ENCODE measurements around the gene GABRE. TPM values are rescaled to one million over a fixed set of nuclear protein-coding genes. Genes with fewer than 3 reads are reported as not detected.

The GABRE gene
- polyA plus RNA-seq, 1 donor from 2014 or later = 0.10 TPM

DNA sequence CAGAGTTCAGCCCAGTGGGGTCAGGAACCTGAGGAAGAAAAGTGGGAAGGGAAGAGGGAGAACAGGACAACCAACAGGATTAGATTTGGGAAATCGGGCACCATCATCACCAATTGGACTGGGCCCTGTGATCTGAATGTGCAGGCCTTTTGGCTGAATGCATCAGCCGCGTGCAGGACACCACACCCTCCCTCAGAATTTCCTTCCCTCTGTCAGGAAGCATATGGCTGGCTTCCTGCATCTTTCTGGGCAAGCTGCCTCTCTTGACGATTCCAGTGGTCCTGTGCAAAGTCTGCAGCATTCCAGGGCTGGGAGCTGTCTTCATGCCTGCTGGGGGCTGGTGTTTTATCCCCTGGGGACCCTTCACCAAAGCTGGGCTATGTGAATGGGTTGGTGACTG, 45.4 kb downstream of the GABRE start:
- Histone ChIP-seq H3K4me3 (ENCODE audit: low read length) (no peak overlapping the region), H3K79me2 (replicated peaks; ENCODE audit: insufficient read depth, low read length) (no peaks in the 10 kb centered on the region), H3K9ac (ENCODE audit: low read length) (no peak overlapping the region), H3K9me3 (ENCODE audit: low read length) (no peaks in the 10 kb centered on the region), H3K27ac (ENCODE audit: low read length) (no peak overlapping the region), H3K27me3 (ENCODE audit: insufficient read depth, low read depth, low read length) (no peaks in the 10 kb centered on the region), H2AFZ (ENCODE audit: low read depth, low read length) (no peak overlapping the region), H3K4me2 (ENCODE audit: low read length) (no peak overlapping the region), H4K20me1 (ENCODE audit: insufficient read depth) (no peaks in the 10 kb centered on the region), H3F3A (ENCODE audit: insufficient read depth, low read length, poor library complexity, severe bottlenecking) (no peaks in the 10 kb centered on the region), H3K9me2 (ENCODE audit: insufficient read depth, low read length) (no peaks in the 10 kb centered on the region), H3K36me3 (ENCODE audit: insufficient read depth, low read length) (no peaks in the 10 kb centered on the region)
- no peak for TF ChIP-seq POLR2AphosphoS5 (IDR thresholded peaks at IDR 0.05)
- TF ChIP-seq RAD21 (conservative IDR thresholded peaks at IDR 0.05) = no peak
- TF ChIP-seq, protein P1, sequence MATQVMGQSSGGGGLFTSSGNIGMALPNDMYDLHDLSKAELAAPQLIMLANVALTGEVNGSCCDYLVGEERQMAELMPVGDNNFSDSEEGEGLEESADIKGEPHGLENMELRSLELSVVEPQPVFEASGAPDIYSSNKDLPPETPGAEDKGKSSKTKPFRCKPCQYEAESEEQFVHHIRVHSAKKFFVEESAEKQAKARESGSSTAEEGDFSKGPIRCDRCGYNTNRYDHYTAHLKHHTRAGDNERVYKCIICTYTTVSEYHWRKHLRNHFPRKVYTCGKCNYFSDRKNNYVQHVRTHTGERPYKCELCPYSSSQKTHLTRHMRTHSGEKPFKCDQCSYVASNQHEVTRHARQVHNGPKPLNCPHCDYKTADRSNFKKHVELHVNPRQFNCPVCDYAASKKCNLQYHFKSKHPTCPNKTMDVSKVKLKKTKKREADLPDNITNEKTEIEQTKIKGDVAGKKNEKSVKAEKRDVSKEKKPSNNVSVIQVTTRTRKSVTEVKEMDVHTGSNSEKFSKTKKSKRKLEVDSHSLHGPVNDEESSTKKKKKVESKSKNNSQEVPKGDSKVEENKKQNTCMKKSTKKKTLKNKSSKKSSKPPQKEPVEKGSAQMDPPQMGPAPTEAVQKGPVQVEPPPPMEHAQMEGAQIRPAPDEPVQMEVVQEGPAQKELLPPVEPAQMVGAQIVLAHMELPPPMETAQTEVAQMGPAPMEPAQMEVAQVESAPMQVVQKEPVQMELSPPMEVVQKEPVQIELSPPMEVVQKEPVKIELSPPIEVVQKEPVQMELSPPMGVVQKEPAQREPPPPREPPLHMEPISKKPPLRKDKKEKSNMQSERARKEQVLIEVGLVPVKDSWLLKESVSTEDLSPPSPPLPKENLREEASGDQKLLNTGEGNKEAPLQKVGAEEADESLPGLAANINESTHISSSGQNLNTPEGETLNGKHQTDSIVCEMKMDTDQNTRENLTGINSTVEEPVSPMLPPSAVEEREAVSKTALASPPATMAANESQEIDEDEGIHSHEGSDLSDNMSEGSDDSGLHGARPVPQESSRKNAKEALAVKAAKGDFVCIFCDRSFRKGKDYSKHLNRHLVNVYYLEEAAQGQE (IDR thresholded peaks at IDR 0.05; ENCODE audit: borderline replicate concordance) = no peak
- no peak for TF ChIP-seq TAF1 (IDR thresholded peaks at IDR 0.05; ENCODE audit: low read depth)
- TF ChIP-seq EZH2 (IDR thresholded peaks at IDR 0.05; ENCODE audit: borderline replicate concordance, insufficient read depth, low read length, poor library complexity, severe bottlenecking) = no peak
- TF ChIP-seq MXI1 (conservative IDR thresholded peaks at IDR 0.05; ENCODE audit: poor library complexity, severe bottlenecking) = no peak
- TF ChIP-seq SMC3 (conservative IDR thresholded peaks at IDR 0.05; ENCODE audit: poor library complexity) = no peak
- TF ChIP-seq, protein P2, sequence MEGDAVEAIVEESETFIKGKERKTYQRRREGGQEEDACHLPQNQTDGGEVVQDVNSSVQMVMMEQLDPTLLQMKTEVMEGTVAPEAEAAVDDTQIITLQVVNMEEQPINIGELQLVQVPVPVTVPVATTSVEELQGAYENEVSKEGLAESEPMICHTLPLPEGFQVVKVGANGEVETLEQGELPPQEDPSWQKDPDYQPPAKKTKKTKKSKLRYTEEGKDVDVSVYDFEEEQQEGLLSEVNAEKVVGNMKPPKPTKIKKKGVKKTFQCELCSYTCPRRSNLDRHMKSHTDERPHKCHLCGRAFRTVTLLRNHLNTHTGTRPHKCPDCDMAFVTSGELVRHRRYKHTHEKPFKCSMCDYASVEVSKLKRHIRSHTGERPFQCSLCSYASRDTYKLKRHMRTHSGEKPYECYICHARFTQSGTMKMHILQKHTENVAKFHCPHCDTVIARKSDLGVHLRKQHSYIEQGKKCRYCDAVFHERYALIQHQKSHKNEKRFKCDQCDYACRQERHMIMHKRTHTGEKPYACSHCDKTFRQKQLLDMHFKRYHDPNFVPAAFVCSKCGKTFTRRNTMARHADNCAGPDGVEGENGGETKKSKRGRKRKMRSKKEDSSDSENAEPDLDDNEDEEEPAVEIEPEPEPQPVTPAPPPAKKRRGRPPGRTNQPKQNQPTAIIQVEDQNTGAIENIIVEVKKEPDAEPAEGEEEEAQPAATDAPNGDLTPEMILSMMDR (IDR thresholded peaks at IDR 0.05; ENCODE audit: poor library complexity, severe bottlenecking) = no peak

DNA sequence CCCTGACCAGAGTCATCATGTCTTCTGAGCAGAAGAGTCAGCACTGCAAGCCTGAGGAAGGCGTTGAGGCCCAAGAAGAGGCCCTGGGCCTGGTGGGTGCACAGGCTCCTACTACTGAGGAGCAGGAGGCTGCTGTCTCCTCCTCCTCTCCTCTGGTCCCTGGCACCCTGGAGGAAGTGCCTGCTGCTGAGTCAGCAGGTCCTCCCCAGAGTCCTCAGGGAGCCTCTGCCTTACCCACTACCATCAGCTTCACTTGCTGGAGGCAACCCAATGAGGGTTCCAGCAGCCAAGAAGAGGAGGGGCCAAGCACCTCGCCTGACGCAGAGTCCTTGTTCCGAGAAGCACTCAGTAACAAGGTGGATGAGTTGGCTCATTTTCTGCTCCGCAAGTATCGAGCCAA, 50.8 kb downstream of the GABRE start:
- Histone ChIP-seq H4K20me1 (ENCODE audit: insufficient read depth) (no peaks in the 10 kb centered on the region), H3K4me3 (ENCODE audit: low read length) (no peak overlapping the region), H3K9me2 (ENCODE audit: insufficient read depth, low read length) (no peaks in the 10 kb centered on the region), H3K36me3 (ENCODE audit: insufficient read depth, low read length) (no peaks in the 10 kb centered on the region), H3K9me3 (ENCODE audit: low read length) (no peaks in the 10 kb centered on the region), H2AFZ (ENCODE audit: low read depth, low read length) (no peak overlapping the region), H3K9ac (ENCODE audit: low read length) (no peak overlapping the region), H3K4me2 (ENCODE audit: low read length) (no peak overlapping the region), H3K27me3 (ENCODE audit: insufficient read depth, low read depth, low read length) (no peaks in the 10 kb centered on the region), H3K79me2 (replicated peaks; ENCODE audit: insufficient read depth, low read length) (no peaks in the 10 kb centered on the region), H3F3A (ENCODE audit: insufficient read depth, low read length, poor library complexity, severe bottlenecking) (no peaks in the 10 kb centered on the region), H3K27ac (ENCODE audit: low read length) (no peak overlapping the region)
- TF ChIP-seq MXI1 (conservative IDR thresholded peaks at IDR 0.05; ENCODE audit: poor library complexity, severe bottlenecking) (no peak), POLR2AphosphoS5 (IDR thresholded peaks at IDR 0.05) (no peak), RAD21 (conservative IDR thresholded peaks at IDR 0.05) (no peak), EP300 (conservative IDR thresholded peaks at IDR 0.05; ENCODE audit: poor library complexity, severe bottlenecking) (no peak), SMC3 (conservative IDR thresholded peaks at IDR 0.05; ENCODE audit: poor library complexity) (no peak), EZH2 (IDR thresholded peaks at IDR 0.05; ENCODE audit: borderline replicate concordance, insufficient read depth, low read length, poor library complexity, severe bottlenecking) (no peak), TAF1 (IDR thresholded peaks at IDR 0.05; ENCODE audit: low read depth) (no peak)
- TF ChIP-seq, protein P2 (IDR thresholded peaks at IDR 0.05; ENCODE audit: poor library complexity, severe bottlenecking) = no peak
- TF ChIP-seq, protein P1 (IDR thresholded peaks at IDR 0.05; ENCODE audit: borderline replicate concordance) = no peak

All from neural cell (in vitro differentiated cells).